ENCODE measurements around the gene PRICKLE2.

DNA sequence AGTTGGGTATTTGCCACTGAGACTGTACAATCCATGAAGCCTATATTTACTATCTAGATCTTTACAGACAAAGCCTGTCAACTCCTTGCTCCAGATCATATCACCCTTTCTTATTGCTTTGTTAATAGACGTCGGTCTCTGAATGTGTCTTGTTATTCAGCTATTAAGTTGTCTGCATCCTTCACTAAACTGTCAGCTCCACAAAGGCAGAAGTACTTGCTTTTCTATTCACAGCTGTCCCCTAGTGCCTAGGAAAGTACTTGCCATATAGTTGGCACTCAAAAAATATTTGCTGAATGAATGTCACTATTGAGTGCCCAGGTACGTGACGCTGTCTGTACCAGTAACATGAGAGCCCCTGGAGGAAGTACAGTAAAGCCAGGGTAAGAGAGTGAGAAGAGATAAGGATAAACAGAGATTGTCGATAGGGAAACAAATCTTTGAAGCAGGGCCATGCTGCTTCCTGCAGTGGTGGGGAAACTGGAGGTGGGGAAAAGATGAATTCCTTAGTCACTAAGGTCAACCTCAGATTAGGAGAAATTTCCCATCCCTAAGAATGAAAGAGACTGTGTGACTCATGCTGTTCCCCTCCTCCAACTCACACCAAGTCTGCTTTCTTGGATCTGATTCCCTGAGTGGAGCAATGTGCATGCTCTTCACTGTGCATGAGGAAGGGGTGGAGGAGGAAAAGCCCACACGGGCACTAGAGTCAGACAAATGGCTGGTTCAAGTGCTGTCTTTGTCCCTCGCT, 36.3 kb downstream of the PRICKLE2 start:
- no peak for TF ChIP-seq EZH2 (IDR thresholded peaks at IDR 0.05; ENCODE audit: insufficient read depth, low read length)
- TF ChIP-seq, protein P1, sequence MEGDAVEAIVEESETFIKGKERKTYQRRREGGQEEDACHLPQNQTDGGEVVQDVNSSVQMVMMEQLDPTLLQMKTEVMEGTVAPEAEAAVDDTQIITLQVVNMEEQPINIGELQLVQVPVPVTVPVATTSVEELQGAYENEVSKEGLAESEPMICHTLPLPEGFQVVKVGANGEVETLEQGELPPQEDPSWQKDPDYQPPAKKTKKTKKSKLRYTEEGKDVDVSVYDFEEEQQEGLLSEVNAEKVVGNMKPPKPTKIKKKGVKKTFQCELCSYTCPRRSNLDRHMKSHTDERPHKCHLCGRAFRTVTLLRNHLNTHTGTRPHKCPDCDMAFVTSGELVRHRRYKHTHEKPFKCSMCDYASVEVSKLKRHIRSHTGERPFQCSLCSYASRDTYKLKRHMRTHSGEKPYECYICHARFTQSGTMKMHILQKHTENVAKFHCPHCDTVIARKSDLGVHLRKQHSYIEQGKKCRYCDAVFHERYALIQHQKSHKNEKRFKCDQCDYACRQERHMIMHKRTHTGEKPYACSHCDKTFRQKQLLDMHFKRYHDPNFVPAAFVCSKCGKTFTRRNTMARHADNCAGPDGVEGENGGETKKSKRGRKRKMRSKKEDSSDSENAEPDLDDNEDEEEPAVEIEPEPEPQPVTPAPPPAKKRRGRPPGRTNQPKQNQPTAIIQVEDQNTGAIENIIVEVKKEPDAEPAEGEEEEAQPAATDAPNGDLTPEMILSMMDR (IDR thresholded peaks at IDR 0.05; ENCODE audit: insufficient read depth, low read depth, low read length), result no peak
